Omental fat pad (tissue), 4 donors: ENCODE data around the gene SGMS2. TPM values are rescaled to one million over a fixed set of nuclear protein-coding genes. Genes with fewer than 3 reads are reported as not detected.
A peak's percentile ranks its signal among the peaks of the same experiment; 100 is the strongest.

Experiments used
- ATAC-seq: fragments of 150-250 bp; one replicate; pipeline ENCODE4 v1.9.1; 2016; ENCODE audit warnings: mild to moderate bottlenecking, moderate library complexity; ENCODE audit not compliant: low FRiP score
- DNase-seq: peaks from one replicate; pipeline ENCODE4 v3.0.0-alpha.2; 2019; ENCODE audit warnings: low spot score
- CTCF ChIP-seq, 3 donors: fragments of 450-650 bp; IDR thresholded peaks; one replicate each; pipeline ENCODE4 v1.5.1; 2016 to 2017; ENCODE audit warnings: antibody characterized with exemption in 3 of 3, mild to moderate bottlenecking in 3 of 3, moderate library complexity in 2 of 3
- total RNA-seq, 4 donors: library from RNA; depleted of rRNA; stranded (reverse); fragments of >200 nt; gene quantifications; one replicate each; pipeline ENCODE4 v1.1.0, GENCODE V29; 2016

SGMS2 gene
- total RNA-seq: 100 to 1,000 TPM in 2 of 4 donors, 10 to 100 TPM in 2; 20.2 to 473 (median 149) TPM

- TF ChIP-seq CTCF (IDR thresholded peaks at IDR 0.05): no peak
- ATAC-seq: peak; percentile 92
- DNase-seq: peak; percentile 85
These were observed at the start of gene SGMS2 for GRCh38 chr4:107824350-107825071. SGMS2 (plus strand) TSS chr4:107824932; CDS start chr4:107895554, 70,622 bp downstream.

GRCh38 chr4:107777890-107778289, 46.8 kb upstream of the SGMS2 start:
- no peak for ATAC-seq
- no peak for TF ChIP-seq CTCF (IDR thresholded peaks at IDR 0.05)
- no peak for DNase-seq

GRCh38 chr4:107778784-107779530, 45.8 kb upstream of the SGMS2 start:
- DNase-seq: no peak
- TF ChIP-seq CTCF (IDR thresholded peaks at IDR 0.05): no peak
- ATAC-seq: no peak

- ATAC-seq: no peak
- TF ChIP-seq CTCF (IDR thresholded peaks at IDR 0.05): no peak
These were observed 44.1 kb upstream of the SGMS2 start for GRCh38 chr4:107780665-107781064.

GRCh38 chr4:107791902-107792301, 32.8 kb upstream of the SGMS2 start:
- no peak for DNase-seq
- no peak for TF ChIP-seq CTCF (IDR thresholded peaks at IDR 0.05)
- ATAC-seq: no peak

More at GRCh38 chr4:107780665-107781064, 44.1 kb upstream of the SGMS2 start:
- no peak for DNase-seq

- no peak for TF ChIP-seq CTCF (IDR thresholded peaks at IDR 0.05)
- DNase-seq (no peak), ATAC-seq (no peak)
These were observed 32.0 kb upstream of the SGMS2 start for GRCh38 chr4:107792711-107793110.
